Chondrocyte (in vitro differentiated cells): ENCODE data around the gene GALK2. TPM values are rescaled to one million over a fixed set of nuclear protein-coding genes. Genes with fewer than 3 reads are reported as not detected.
"Not testable (repeated sequence)": the region's sequence is repeated elsewhere in the genome, so short reads cannot be mapped to it uniquely, and the experiment has no call there.

ENCODE experiments used
- DNase-seq: peaks from one replicate; pipeline ENCODE4 v3.0.0; 2021; ENCODE audit warnings: mixed read lengths, low spot score
- H3K27ac Mint-ChIP-seq: one replicate; pipeline ENCODE4 v1.8.0; 2021; ENCODE audit warnings: mild to moderate bottlenecking, moderate library complexity, mixed read lengths; ENCODE audit not compliant: unreplicated experiment
- H3K27me3 Mint-ChIP-seq: 2 replicates; pipeline ENCODE4 v1.8.0; 2021; ENCODE audit warnings: low read depth, mixed read lengths
- H3K36me3 Mint-ChIP-seq: 2 replicates; pipeline ENCODE4 v1.8.0; 2021; ENCODE audit warnings: low read depth, mixed read lengths
- H3K4me1 Mint-ChIP-seq: 2 replicates; pipeline ENCODE4 v1.8.0; 2021; ENCODE audit warnings: low read depth, mild to moderate bottlenecking, mixed read lengths
- H3K4me3 Mint-ChIP-seq: one replicate; pipeline ENCODE4 v1.8.0; 2021; ENCODE audit warnings: mild to moderate bottlenecking, moderate library complexity, mixed read lengths; ENCODE audit not compliant: unreplicated experiment
- H3K9me3 Mint-ChIP-seq: 2 replicates; pipeline ENCODE4 v1.8.0; 2021; ENCODE audit warnings: low read depth, mixed read lengths
- total RNA-seq: library from RNA; stranded (reverse); gene quantifications from 3 replicates; pipeline ENCODE4 v1.2.1, GENCODE V29; 2021
- TF ChIP-seq, protein P1 (sequence below): fragments of 200-600 bp; sonication (generic); IDR thresholded peaks from 2 replicates; pipeline ENCODE4 v1.5.0; 2021; ENCODE audit warnings: antibody characterized with exemption, mild to moderate bottlenecking, moderate library complexity

Gene GALK2
- total RNA-seq, 1 donor from 2014 or later, result 14.8 TPM

DNA sequence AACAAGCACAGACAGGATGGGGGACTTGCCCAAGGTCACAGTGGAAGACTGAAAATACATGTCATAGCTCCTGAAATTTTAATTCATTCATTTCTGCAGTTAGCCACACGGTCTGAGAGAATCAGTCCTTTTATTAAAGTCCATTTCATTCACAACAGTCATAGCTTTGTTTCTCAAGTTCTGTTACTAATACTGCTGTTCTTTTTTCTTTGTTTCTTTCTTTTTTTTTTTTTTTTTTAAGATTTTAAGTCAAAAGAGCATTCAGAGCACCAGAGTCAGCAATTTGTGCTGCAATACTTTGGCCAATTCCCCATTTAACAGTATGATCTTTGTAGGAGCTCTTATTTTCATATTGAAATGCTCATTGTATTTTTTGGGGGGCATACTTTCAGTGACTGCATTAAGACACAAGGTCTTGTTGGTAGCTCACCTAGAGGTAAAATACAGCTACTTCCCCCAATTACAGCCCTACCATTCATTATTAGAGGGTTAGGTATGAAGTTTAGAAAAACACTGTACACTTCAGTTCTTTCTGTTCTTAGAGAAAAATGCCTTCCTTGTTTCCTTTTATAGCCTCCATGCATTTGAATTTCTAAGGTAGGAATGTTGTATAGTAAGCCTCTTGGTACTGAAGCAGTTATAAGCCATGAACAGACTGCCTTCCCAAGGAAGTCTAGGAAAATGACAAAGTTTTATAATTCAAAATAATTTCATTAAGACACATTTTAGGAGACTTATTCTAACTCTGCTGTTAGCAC is 9.6 kb downstream of the GALK2 start:
- Mint-ChIP-seq H3K36me3 (peaks cover 2% of the 10 kb centered on the region), H3K27ac (no peak overlapping the region), H3K4me3 (no peak overlapping the region), H3K27me3 (no peaks in the 10 kb centered on the region), H3K4me1 (peaks cover 9% of the 10 kb centered on the region), H3K9me3 (peaks cover 3% of the 10 kb centered on the region)
- no peak for DNase-seq
- TF ChIP-seq, protein P1, sequence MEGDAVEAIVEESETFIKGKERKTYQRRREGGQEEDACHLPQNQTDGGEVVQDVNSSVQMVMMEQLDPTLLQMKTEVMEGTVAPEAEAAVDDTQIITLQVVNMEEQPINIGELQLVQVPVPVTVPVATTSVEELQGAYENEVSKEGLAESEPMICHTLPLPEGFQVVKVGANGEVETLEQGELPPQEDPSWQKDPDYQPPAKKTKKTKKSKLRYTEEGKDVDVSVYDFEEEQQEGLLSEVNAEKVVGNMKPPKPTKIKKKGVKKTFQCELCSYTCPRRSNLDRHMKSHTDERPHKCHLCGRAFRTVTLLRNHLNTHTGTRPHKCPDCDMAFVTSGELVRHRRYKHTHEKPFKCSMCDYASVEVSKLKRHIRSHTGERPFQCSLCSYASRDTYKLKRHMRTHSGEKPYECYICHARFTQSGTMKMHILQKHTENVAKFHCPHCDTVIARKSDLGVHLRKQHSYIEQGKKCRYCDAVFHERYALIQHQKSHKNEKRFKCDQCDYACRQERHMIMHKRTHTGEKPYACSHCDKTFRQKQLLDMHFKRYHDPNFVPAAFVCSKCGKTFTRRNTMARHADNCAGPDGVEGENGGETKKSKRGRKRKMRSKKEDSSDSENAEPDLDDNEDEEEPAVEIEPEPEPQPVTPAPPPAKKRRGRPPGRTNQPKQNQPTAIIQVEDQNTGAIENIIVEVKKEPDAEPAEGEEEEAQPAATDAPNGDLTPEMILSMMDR, result no peak

DNA sequence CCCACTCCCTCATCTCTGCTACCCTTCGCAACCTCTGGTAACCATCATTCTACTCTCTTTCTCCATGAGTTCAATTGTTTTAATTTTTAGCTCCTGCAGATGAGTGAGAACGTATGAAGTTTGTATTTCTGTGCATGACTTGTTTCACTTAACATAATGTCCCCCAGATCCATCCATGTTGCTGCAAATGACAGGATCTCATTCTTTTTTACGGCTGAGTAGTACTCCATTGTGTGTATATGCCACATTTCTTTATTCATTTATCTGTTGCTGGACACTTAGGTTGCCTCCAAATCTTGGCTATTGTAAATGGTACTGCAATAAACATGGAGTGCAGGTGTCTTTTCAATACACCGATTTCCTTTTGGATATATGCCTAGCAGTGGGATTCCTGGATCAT is 12.1 kb downstream of the GALK2 start:
- Mint-ChIP-seq H3K27ac (no peak overlapping the region), H3K4me3 (no peak overlapping the region), H3K9me3 (peaks cover 14% of the 10 kb centered on the region), H3K4me1 (peaks cover 9% of the 10 kb centered on the region), H3K36me3 (peaks cover 3% of the 10 kb centered on the region), H3K27me3 (no peaks in the 10 kb centered on the region)
- no peak for DNase-seq
- TF ChIP-seq, protein P1, result no peak

DNA sequence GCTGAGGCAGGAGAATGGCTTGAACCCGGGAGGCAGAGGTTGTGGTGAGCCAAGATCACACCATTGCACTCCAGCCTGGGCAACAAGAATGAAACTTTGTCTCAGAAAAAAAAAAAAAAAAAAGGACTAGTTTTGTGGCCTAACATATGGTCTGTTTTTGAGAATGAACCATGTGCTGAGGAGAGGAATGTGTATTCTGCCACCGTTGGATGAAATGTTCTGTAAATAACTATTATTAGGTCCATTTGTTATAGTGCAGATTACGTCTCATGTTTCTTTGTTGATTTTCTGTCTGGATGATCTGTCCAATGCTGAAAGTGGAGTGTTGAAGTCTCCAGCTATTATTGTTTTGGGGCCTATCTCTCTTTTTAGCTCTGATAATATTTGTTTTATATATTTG is 13.7 kb downstream of the GALK2 start:
- H3K27ac Mint-ChIP-seq, H3K36me3 Mint-ChIP-seq: not testable (repeated sequence)

DNA sequence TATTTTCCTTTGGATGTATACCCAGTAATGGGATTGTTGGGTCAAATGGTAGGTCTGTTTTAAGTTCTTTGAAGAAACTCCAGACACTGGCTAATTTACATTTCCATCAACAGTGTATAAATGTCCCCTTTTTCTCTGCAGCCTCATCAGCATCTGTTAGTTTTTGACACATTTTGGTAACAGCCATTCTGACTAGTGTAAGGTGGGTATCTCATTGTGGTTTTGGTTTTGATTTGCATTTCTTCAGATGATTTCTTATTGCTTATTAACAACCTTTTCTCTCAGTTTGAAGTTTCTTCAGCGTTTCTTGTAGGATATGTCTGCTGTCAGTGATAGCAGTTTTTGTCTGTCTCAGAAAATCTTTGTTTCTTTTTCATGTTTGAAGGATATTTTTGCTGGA is 15.4 kb downstream of the GALK2 start:
- Mint-ChIP-seq H3K4me3 (no peak overlapping the region), H3K9me3 (peaks cover 14% of the 10 kb centered on the region), H3K36me3 (peaks cover 5% of the 10 kb centered on the region), H3K4me1 (peaks cover 5% of the 10 kb centered on the region), H3K27ac (no peak overlapping the region), H3K27me3 (no peaks in the 10 kb centered on the region)
- no peak for DNase-seq
- TF ChIP-seq, protein P1, result no peak

More for the DNA sequence above, 13.7 kb downstream of the GALK2 start:
- not testable (repeated sequence) for H3K4me1 Mint-ChIP-seq, H3K27me3 Mint-ChIP-seq, H3K4me3 Mint-ChIP-seq, DNase-seq
- H3K9me3 Mint-ChIP-seq, result peaks cover 14% of the 10 kb centered on the region

DNA sequence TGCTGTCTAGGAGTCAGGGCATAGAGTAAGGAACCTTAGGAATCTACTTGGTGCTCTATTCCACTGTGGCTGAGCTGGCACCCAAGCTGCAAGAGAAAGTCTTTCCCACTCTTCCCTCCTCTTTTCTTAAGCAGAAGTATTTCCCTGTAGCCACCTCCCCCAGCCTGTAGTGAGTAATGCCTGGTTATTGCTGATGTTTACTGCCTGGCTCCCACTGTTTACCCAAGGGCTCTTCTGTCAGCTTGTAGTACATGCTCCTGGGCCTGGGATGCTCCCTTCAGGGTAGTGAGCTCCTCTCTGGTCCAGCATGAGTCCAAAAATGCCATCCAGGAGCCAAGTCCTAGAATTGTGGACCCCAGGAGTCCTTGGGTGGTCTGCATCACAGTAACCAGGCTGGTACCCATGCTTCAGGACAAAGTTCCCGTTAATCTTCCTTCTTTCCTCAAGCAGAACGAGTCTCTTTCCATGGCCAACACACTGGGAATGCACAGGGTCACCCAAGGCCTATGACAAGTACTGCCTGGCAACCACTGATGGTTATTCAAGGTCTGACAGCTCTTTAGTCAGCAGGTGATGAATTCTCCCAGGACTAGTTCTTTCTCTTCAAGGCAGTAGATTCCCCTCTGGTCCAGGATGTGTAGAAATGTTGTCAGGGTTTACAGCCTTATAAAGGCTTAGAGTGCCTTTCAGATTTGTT is 17.6 kb downstream of the GALK2 start:
- H3K36me3 Mint-ChIP-seq, result peaks cover 5% of the 10 kb centered on the region
- H3K4me1 Mint-ChIP-seq, result peaks cover 5% of the 10 kb centered on the region
- no peak for DNase-seq
- TF ChIP-seq, protein P1, result no peak
- peaks cover 10% of the 10 kb centered on the region for H3K9me3 Mint-ChIP-seq
- H3K27ac Mint-ChIP-seq, result no peak overlapping the region
- no peaks in the 10 kb centered on the region for H3K27me3 Mint-ChIP-seq
- H3K4me3 Mint-ChIP-seq, result no peak overlapping the region
